GM18858 (cell line): ENCODE measurements around the gene ZAP70.
A peak's percentile ranks its signal among the peaks of the same experiment; 100 is the strongest.
"Not testable (repeated sequence)": the region's sequence is repeated elsewhere in the genome, so short reads cannot be mapped to it uniquely, and the experiment has no call there.

Source experiments
- ATAC-seq: cut with Tn5 transposase; IDR thresholded peaks from one replicate; pipeline ENCODE4 v1.9.1; 2021; ENCODE audit not compliant: unreplicated experiment

Gene ZAP70

GRCh38 chr2:97713296-97714083 lies at the start of gene ZAP70:
ZAP70 (plus strand) TSS chr2:97713576; CDS start chr2:97724037, 10,461 bp downstream.
- ATAC-seq: no peak

DNA sequence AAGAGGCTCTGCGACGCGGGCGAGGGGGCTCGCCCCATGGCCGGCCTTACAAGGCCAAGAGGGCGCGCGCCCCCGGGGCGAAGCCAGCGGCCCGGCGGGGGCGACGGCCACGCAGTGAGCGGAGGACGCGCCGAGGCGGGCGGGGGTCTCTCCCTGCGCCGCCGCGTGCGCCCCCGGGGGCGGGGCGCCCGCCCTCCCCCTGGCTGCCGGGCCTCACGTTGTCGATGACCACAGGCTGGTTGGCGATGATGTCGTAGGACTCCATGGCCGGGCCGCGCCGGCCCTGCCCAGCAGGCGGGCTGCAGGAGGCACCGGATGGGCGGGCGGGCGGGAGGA lies 49.8 kb upstream of the ZAP70 start:
- no peak for ATAC-seq

- ATAC-seq: peak; percentile 89
Measured at GRCh38 chr2:97663962-97664635, 49.3 kb upstream of the ZAP70 start, which contains the start of gene ACTR1B. ACTR1B (minus strand) TSS chr2:97664044; CDS start chr2:97663890, 154 bp downstream.

DNA sequence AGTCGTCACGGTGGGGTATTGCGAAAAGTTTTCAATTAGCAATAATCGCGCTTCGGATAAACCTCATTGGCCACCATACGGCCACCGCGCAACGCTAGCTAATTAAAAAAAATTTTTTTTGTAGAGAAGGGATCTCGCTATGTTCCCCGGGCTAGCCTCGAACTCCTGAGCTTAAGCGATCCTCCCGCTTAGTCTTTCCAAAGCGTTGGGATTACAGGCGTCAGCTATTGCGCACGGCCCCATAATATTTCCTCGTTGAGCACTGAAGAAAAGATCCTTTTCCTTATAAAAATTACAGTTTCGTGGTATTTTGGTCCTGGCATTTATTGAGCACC lies 48.8 kb upstream of the ZAP70 start:
- ATAC-seq: no peak

DNA sequence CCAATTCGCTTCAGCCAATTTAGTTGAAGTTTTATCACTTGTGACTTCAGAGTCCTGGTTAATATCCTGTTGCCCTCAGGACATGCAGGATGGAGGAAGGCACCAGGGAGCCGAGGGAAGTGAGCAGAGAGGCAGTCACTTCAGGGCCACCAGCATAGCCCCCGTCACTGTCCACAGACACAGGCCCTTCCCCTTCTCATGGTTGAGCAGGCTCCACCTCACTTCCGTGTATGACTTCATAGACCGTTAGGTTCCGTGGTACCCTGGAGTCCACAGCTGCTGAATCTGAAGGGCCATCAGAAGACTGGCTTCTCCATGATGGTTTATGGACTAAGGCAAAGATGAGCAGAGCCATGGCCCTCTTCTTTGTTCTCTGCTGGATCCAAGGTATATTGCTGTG lies 43.9 kb upstream of the ZAP70 start, which contains the start of gene C2orf92:
Gene C2orf92 (plus strand): TSS at position 266 of the 400 bp plus-strand sequence. CDS start 76 bp downstream, at position 342.
- no peak for ATAC-seq

DNA sequence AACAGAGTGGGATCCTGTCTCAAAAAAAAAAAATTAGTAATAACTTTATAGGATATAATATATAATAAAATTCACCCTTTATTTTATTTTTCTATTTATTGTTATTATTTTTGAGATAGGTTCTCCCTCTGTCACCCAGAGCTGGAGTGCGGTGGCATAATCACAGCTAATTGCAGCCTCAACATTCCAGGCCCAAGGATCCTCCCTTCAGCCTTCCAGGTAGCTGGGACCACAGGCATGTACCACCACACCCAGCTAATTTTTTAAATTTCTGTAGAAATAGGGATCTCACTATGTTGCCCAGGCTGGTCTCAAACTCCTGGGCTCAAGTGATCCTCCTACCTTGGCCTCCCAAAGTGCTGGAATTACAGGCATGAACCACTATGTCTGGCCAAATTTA lies 42.9 kb upstream of the ZAP70 start:
- ATAC-seq: no peak

- ATAC-seq: no peak
Measured at GRCh38 chr2:97671526-97671925, 41.9 kb upstream of the ZAP70 start.

- not testable (repeated sequence) for ATAC-seq
Measured at GRCh38 chr2:97672606-97673140, 40.7 kb upstream of the ZAP70 start.

- no peak for ATAC-seq
Measured at GRCh38 chr2:97673182-97673914, 40.0 kb upstream of the ZAP70 start.

- ATAC-seq: no peak
Measured at GRCh38 chr2:97673915-97674283, 39.5 kb upstream of the ZAP70 start.

- ATAC-seq: no peak
Measured at GRCh38 chr2:97675430-97676113, 37.8 kb upstream of the ZAP70 start.

GRCh38 chr2:97676620-97677019 lies 36.8 kb upstream of the ZAP70 start:
- ATAC-seq: no peak

DNA sequence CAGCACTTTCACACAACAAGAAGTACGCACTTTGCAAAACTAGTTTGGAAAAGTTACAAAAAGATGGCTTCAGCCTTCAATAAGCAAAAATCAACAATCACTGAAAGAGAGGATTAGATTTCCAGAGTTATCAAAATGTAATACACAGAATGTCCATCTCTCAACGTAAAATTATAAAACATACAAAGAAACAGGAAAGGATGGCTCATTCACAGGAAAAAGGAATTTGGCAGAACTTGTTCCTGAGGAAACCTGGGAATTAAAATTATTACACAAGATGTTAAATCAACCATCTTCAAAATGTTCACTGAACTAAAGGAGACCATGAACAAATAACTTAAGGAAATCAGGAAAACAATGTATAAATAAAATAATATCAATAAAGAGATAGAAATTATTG lies 35.9 kb upstream of the ZAP70 start:
- ATAC-seq: no peak

GRCh38 chr2:97678298-97678697 lies 35.1 kb upstream of the ZAP70 start:
- no peak for ATAC-seq

DNA sequence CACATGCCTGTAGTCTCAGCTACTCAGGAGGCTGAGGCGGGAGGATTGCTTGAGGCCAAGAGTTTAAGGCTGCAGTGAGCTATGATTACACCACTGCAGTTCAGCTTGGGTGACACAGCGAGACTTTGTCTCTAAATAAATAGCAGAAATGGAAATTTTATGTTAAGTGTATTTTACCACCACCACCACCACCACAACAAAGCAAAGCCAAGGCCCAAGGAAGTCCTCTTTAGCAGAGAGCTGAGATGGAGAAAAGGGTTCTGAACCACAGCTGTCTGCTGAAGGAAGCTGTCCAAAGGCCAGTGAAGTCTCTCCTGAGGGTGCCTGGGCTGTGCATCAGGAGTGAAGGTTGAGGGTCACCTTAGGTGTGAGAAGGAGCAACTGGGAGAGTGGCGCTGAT lies 26.1 kb upstream of the ZAP70 start:
- not testable (repeated sequence) for ATAC-seq

GRCh38 chr2:97688062-97688827 lies 25.1 kb upstream of the ZAP70 start:
- ATAC-seq: no peak

- ATAC-seq: no peak
Measured at GRCh38 chr2:97691166-97691565, 22.2 kb upstream of the ZAP70 start.

GRCh38 chr2:97693476-97693875 lies 19.9 kb upstream of the ZAP70 start:
- no peak for ATAC-seq

DNA sequence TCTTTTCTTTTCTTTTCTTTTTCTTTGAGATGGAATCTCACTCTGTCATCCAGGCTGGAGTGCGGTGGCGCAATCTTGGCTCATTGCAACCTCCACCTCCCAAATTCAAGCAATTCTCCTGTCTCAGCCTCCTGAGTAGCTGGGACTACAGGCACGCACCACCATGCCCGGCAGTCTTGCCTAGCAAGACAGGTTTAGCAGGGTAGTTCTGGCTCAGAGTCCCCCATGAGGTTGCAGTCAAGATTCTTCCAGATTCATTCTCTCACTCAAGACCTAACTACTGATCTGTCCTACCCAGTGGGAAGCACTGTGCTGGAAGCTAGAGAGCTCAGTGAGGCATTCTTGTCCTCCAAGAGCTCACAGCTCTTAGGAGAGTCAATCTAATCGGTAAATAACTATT lies 17.6 kb upstream of the ZAP70 start:
- ATAC-seq: no peak
